ENCODE measurements around the gene FAM89B.

FAM89B gene

GRCh38 chr11:65574811-65575567, 2.7 kb downstream of the FAM89B start:
- H3K27ac ChIP-seq (ENCODE audit: low read depth, low read length): peak overlapping the region; percentile 74

GRCh38 chr11:65575568-65576231, 3.4 kb downstream of the FAM89B start, which contains the start of gene EHBP1L1:
TSS of gene EHBP1L1 (plus strand) at chr11:65576053. CDS start at chr11:65576303, 250 bp downstream.
- H3K9me3 ChIP-seq (ENCODE audit: insufficient read depth, low read length): no peaks in the 10 kb centered on the region
- peak within 1 kb of the TSS; percentile 73 for H3K4me2 ChIP-seq (ENCODE audit: low read depth, low read length, poor library complexity, severe bottlenecking)
- H3K4me3 ChIP-seq (ENCODE audit: insufficient read depth, low read length, poor library complexity, severe bottlenecking): peak within 1 kb of the TSS; percentile 62
- H3K27me3 ChIP-seq (ENCODE audit: low read length): no peaks in the 10 kb centered on the region
- no peaks in the 10 kb centered on the region for H3K36me3 ChIP-seq (ENCODE audit: low read length)
- peaks cover 3% of the 10 kb centered on the region; the same call in 1 of the 2 replicates for H3K79me2 ChIP-seq (ENCODE audit: insufficient read depth, low read length)
- peak within 1 kb of the TSS; percentile 84 for H3K9ac ChIP-seq (ENCODE audit: low read length)
- H3K27ac ChIP-seq (ENCODE audit: low read depth, low read length): peak within 1 kb of the TSS; percentile 74
- no peaks in the 10 kb centered on the region for H4K20me1 ChIP-seq (ENCODE audit: low read depth, low read length)
- no peaks in the 10 kb centered on the region for H3K9me2 ChIP-seq (replicated peaks; ENCODE audit: insufficient read depth, low read length)
- peaks cover 11% of the 10 kb centered on the region for H3F3A ChIP-seq (ENCODE audit: insufficient read depth)
- peak within 1 kb of the TSS; percentile 31 for H2AFZ ChIP-seq (ENCODE audit: low read depth, low read length, severe bottlenecking)
- no peak for TF ChIP-seq CTCF (IDR thresholded peaks at IDR 0.05; ENCODE audit: insufficient read depth, low read length, poor library complexity, severe bottlenecking)
- no peak for TF ChIP-seq EZH2phosphoT487 (conservative IDR thresholded peaks at IDR 0.05; ENCODE audit: low read length)

More at GRCh38 chr11:65574811-65575567, 2.7 kb downstream of the FAM89B start:
- no peak for TF ChIP-seq CTCF (IDR thresholded peaks at IDR 0.05; ENCODE audit: insufficient read depth, low read length, poor library complexity, severe bottlenecking)
- no peak for TF ChIP-seq EZH2phosphoT487 (conservative IDR thresholded peaks at IDR 0.05; ENCODE audit: low read length)
- Histone ChIP-seq H4K20me1 (ENCODE audit: low read depth, low read length) (no peaks in the 10 kb centered on the region), H3K79me2 (ENCODE audit: insufficient read depth, low read length) (peaks cover 6% of the 10 kb centered on the region; the same call in 1 of the 2 replicates), H3K4me3 (ENCODE audit: insufficient read depth, low read length, poor library complexity, severe bottlenecking) (peak overlapping the region; percentile 62), H3K36me3 (ENCODE audit: low read length) (no peaks in the 10 kb centered on the region), H3K4me2 (ENCODE audit: low read depth, low read length, poor library complexity, severe bottlenecking) (peak overlapping the region; percentile 73), H3F3A (ENCODE audit: insufficient read depth) (peaks cover 11% of the 10 kb centered on the region), H3K27me3 (ENCODE audit: low read length) (no peaks in the 10 kb centered on the region), H3K9me2 (replicated peaks; ENCODE audit: insufficient read depth, low read length) (no peaks in the 10 kb centered on the region), H3K9me3 (ENCODE audit: insufficient read depth, low read length) (no peaks in the 10 kb centered on the region), H2AFZ (ENCODE audit: low read depth, low read length, severe bottlenecking) (peak overlapping the region; percentile 43), H3K9ac (ENCODE audit: low read length) (peak overlapping the region; percentile 84)

- Histone ChIP-seq H3K4me3 (ENCODE audit: insufficient read depth, low read length, poor library complexity, severe bottlenecking) (peak overlapping the region; percentile 62), H3K36me3 (ENCODE audit: low read length) (no peaks in the 10 kb centered on the region), H3K27ac (ENCODE audit: low read depth, low read length) (no peak overlapping the region), H3K9me2 (replicated peaks; ENCODE audit: insufficient read depth, low read length) (no peaks in the 10 kb centered on the region), H2AFZ (ENCODE audit: low read depth, low read length, severe bottlenecking) (no peak overlapping the region), H4K20me1 (ENCODE audit: low read depth, low read length) (no peaks in the 10 kb centered on the region), H3K4me2 (ENCODE audit: low read depth, low read length, poor library complexity, severe bottlenecking) (peak overlapping the region; percentile 48), H3K27me3 (ENCODE audit: low read length) (no peaks in the 10 kb centered on the region), H3K79me2 (ENCODE audit: insufficient read depth, low read length) (no peaks in the 10 kb centered on the region), H3F3A (ENCODE audit: insufficient read depth) (peaks cover 11% of the 10 kb centered on the region), H3K9ac (ENCODE audit: low read length) (peak overlapping the region; percentile 84), H3K9me3 (ENCODE audit: insufficient read depth, low read length) (no peaks in the 10 kb centered on the region)
- TF ChIP-seq EZH2phosphoT487 (conservative IDR thresholded peaks at IDR 0.05; ENCODE audit: low read length) (no peak), CTCF (IDR thresholded peaks at IDR 0.05; ENCODE audit: insufficient read depth, low read length, poor library complexity, severe bottlenecking) (no peak)
These were observed 4.0 kb downstream of the FAM89B start for GRCh38 chr11:65576232-65576866.

Data from SU-DHL-6 (cell line).